OCI-LY3 (cell line): Measurements from ENCODE around the gene SEC11A.

Source experiments
- H2AFZ ChIP-seq: fragments of 200-600, 300-600 bp; shearing (Covaris generic); 2 replicates; pipeline ENCODE4 v1.6.0; 2014; ENCODE audit warnings: antibody characterized with exemption, low read depth, low read length
- H3K27ac ChIP-seq: fragments of 200-600, 300-600 bp; sonication (generic); 2 replicates; pipeline ENCODE4 v1.5.1; 2014; ENCODE audit warnings: mild to moderate bottlenecking, low read length, moderate library complexity, mixed read lengths
- H3K27me3 ChIP-seq: fragments of 200-600, 300-600 bp; sonication (generic); 2 replicates; pipeline ENCODE4 v1.6.1; 2014; ENCODE audit warnings: low read depth, low read length, mixed read lengths
- H3K36me3 ChIP-seq: fragments of 200-600, 300-600 bp; sonication (generic); replicated peaks from 2 replicates; pipeline ENCODE3; 2014; ENCODE audit warnings: low read depth, low read length, mixed read lengths
- H3K4me1 ChIP-seq: fragments of 300-600, 200-600 bp; sonication (generic); 2 replicates; pipeline ENCODE4 v1.6.1; 2014; ENCODE audit warnings: low read length, mixed read lengths
- H3K4me2 ChIP-seq: fragments of 200-600, 300-600 bp; sonication (generic); 2 replicates; pipeline ENCODE4 v1.6.1; 2014; ENCODE audit warnings: low read length, mixed read lengths
- H3K4me3 ChIP-seq: fragments of 300-600, 200-600 bp; sonication (generic); 2 replicates; pipeline ENCODE4 v1.5.1; 2014; ENCODE audit warnings: antibody characterized with exemption, mild to moderate bottlenecking, low read length, moderate library complexity
- H3K79me2 ChIP-seq: fragments of 300-600, 200-600 bp; shearing (Covaris generic); 2 replicates; pipeline ENCODE4 v1.6.1; 2014; ENCODE audit warnings: mild to moderate bottlenecking, low read length, mixed read lengths
- H3K9ac ChIP-seq: fragments of 300-600, 200-600 bp; shearing (Covaris generic); 2 replicates; pipeline ENCODE4 v1.6.0; 2014; ENCODE audit warnings: mild to moderate bottlenecking, low read length, moderate library complexity
- H3K9me3 ChIP-seq: fragments of 200-600, 300-600 bp; shearing (Covaris generic); 2 replicates; pipeline ENCODE4 v1.6.1; 2014; ENCODE audit warnings: low read length, mixed read lengths; ENCODE audit not compliant: insufficient read depth
- H4K20me1 ChIP-seq: fragments of 200-600, 300-600 bp; sonication (generic); 2 replicates; pipeline ENCODE4 v1.6.1; 2016; ENCODE audit warnings: low read length, mixed read lengths; ENCODE audit not compliant: insufficient read depth
- EZH2phosphoT487 ChIP-seq: fragments of 200-600 bp; shearing (Covaris generic); IDR thresholded peaks from 2 replicates; pipeline ENCODE4 v1.6.1; 2018; ENCODE audit warnings: antibody characterized with exemption, mixed run types, low read depth
- TF ChIP-seq, protein P1 (sequence below): fragments of 200-600, 300-600 bp; sonication (generic); IDR thresholded peaks from 2 replicates; pipeline ENCODE4 v1.5.1; 2014; ENCODE audit warnings: antibody characterized with exemption, low read length, low read depth

Gene SEC11A

DNA sequence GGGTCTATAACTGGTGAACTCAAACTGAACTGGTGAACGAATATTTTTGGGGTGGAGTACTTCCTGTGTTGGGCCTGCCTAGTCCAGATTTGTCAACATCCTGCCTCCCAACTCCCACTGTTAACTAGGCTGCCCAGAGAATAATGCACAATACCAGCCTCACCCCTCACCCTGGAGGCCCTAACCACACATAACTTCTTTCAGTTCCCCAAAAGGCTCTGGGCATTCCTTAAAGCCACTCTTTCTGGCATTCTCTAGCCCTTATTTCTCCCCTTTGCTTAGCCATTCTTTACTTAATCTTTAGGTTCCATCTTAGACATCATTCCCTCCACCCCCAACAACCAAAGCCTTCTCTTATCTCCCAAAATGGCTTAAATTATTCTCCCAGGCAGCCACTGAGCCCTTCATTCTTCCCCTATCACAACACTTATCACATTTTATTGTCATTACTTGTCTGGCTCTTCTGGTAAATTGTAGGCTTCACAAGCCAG is 9.1 kb upstream of the SEC11A start:
- H3K27me3 ChIP-seq, result no peaks in the 10 kb centered on the region
- peaks cover 20% of the 10 kb centered on the region for H3K4me1 ChIP-seq
- TF ChIP-seq, protein P1, sequence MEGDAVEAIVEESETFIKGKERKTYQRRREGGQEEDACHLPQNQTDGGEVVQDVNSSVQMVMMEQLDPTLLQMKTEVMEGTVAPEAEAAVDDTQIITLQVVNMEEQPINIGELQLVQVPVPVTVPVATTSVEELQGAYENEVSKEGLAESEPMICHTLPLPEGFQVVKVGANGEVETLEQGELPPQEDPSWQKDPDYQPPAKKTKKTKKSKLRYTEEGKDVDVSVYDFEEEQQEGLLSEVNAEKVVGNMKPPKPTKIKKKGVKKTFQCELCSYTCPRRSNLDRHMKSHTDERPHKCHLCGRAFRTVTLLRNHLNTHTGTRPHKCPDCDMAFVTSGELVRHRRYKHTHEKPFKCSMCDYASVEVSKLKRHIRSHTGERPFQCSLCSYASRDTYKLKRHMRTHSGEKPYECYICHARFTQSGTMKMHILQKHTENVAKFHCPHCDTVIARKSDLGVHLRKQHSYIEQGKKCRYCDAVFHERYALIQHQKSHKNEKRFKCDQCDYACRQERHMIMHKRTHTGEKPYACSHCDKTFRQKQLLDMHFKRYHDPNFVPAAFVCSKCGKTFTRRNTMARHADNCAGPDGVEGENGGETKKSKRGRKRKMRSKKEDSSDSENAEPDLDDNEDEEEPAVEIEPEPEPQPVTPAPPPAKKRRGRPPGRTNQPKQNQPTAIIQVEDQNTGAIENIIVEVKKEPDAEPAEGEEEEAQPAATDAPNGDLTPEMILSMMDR, result no peak
- TF ChIP-seq EZH2phosphoT487, result no peak
- no peaks in the 10 kb centered on the region for H3K36me3 ChIP-seq
- peak overlapping the region; percentile 2; the same call in 1 of the 2 replicates for H3K27ac ChIP-seq
- H3K4me2 ChIP-seq, result peak overlapping the region; percentile 31; the same call in 1 of the 2 replicates
- no peaks in the 10 kb centered on the region for H3K79me2 ChIP-seq
- no peaks in the 10 kb centered on the region for H4K20me1 ChIP-seq
- peak overlapping the region; percentile 41 for H2AFZ ChIP-seq
- H3K9me3 ChIP-seq, result no peaks in the 10 kb centered on the region
- no peak overlapping the region for H3K4me3 ChIP-seq
- H3K9ac ChIP-seq, result no peak overlapping the region

DNA sequence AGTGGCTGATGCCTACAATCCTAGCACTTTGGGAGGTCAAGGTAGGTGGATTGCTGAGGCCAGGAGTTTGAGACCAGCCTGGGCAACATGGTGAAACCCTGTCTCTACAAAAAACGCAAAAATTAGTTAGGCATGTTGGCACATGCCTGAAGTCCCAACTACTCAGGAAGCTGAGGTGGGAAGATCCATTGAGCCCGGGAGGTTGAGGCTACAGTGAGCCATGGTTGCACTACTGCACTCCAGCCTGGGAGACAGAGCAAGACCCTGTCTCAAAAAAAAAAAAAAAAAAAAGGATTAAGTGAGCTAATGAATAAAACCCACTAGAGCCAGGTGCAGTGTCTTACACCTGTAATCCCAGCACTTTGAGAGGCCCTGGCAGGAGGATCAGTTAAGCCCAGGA is 6.7 kb upstream of the SEC11A start:
- H2AFZ ChIP-seq, result no peak overlapping the region
- H3K4me1 ChIP-seq, result peaks cover 9% of the 10 kb centered on the region
- TF ChIP-seq EZH2phosphoT487, result no peak
- TF ChIP-seq, protein P1, result no peak
- H3K9me3 ChIP-seq, result no peaks in the 10 kb centered on the region
- H3K36me3 ChIP-seq, result no peaks in the 10 kb centered on the region
- no peak overlapping the region for H3K4me2 ChIP-seq
- no peak overlapping the region for H3K27ac ChIP-seq
- H3K79me2 ChIP-seq, result no peaks in the 10 kb centered on the region
- H3K27me3 ChIP-seq, result no peaks in the 10 kb centered on the region
- H4K20me1 ChIP-seq, result no peaks in the 10 kb centered on the region
- H3K9ac ChIP-seq, result no peak overlapping the region
- no peak overlapping the region for H3K4me3 ChIP-seq

DNA sequence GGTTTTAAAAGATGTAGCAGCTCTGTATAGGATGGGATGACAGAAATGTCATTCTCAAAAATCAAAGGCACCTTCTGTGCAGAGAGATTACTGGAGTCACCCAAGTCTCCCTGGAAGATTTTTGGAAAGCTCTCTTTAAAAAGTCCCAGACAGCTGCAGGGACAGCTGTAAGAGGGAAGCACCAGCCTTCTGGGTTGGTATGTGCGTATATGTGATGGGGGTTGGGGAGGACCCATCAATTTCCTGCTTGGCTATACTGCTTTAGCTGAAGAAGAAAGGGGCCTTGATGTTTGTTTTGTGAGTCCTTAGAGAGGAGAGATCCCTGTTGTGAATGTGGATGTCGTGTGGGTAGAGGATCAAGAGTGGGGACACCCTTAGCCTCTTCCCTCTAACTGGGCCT is 5.4 kb upstream of the SEC11A start:
- no peaks in the 10 kb centered on the region for H4K20me1 ChIP-seq
- no peak overlapping the region for H3K9ac ChIP-seq
- peak overlapping the region; percentile 52; the same call in 1 of the 2 replicates for H2AFZ ChIP-seq
- no peaks in the 10 kb centered on the region for H3K79me2 ChIP-seq
- TF ChIP-seq, protein P1, result no peak
- TF ChIP-seq EZH2phosphoT487, result no peak
- H3K36me3 ChIP-seq, result no peaks in the 10 kb centered on the region
- H3K4me1 ChIP-seq, result peaks cover 14% of the 10 kb centered on the region
- H3K4me2 ChIP-seq, result no peak overlapping the region
- H3K4me3 ChIP-seq, result no peak overlapping the region
- H3K9me3 ChIP-seq, result no peaks in the 10 kb centered on the region
- H3K27ac ChIP-seq, result no peak overlapping the region
- no peaks in the 10 kb centered on the region for H3K27me3 ChIP-seq

DNA sequence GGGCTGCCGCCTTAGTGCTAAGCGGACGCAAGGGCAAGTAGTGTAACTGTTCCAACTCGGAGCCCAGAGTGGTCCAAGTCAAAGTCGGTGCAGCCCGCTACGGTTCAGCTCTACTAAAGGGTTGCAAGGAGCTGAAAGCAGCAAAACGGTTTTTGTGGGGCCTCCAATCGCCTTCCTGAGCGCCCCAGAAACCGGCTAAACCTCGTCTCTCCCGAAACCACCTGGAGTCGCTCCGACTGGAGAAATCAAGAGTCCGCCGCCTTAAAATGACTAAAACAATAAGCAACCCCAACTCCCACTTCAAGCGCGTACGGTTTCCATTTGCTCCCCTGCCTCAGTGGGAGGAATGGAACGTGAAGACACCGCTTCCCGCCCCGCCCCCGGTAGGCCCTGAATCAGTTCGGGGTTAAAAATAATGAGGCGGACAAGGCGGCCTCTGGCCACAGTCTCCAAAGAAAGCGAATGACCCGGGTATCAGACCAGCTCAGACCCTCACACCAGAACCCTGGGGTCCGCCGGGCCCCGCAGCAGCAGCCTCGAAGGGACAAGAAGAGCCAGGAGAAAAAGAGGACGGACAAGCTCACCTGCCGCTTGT is 401 bp downstream of the SEC11A start:
- H3K4me3 ChIP-seq, result peak overlapping the region; percentile 87
- peaks cover 6% of the 10 kb centered on the region for H3K36me3 ChIP-seq
- H3K27me3 ChIP-seq, result no peaks in the 10 kb centered on the region
- peak overlapping the region; percentile 87 for H2AFZ ChIP-seq
- TF ChIP-seq, protein P1, result no peak
- TF ChIP-seq EZH2phosphoT487, result no peak
- H3K9me3 ChIP-seq, result no peaks in the 10 kb centered on the region
- peaks cover 14% of the 10 kb centered on the region for H3K4me1 ChIP-seq
- H3K4me2 ChIP-seq, result peak overlapping the region; percentile 69
- H3K79me2 ChIP-seq, result peaks cover 44% of the 10 kb centered on the region
- peaks cover 10% of the 10 kb centered on the region; the same call in 1 of the 2 replicates for H4K20me1 ChIP-seq
- H3K27ac ChIP-seq, result peak overlapping the region; percentile 57
- H3K9ac ChIP-seq, result peak overlapping the region; percentile 87
